HEK293T (cell line): Measurements from ENCODE around the gene MCMBP.
"Not testable (repeated sequence)": the region's sequence is repeated elsewhere in the genome, so short reads cannot be mapped to it uniquely, and the experiment has no call there.

Experiments used
- CTCF ChIA-PET: fragments of 350-600 bp; formaldehyde crosslinking; extraction: SDS; loops from one replicate; lab custom pipeline; 2021; ENCODE audit warnings: antibody characterized with exemption, inconsistent platforms; lab: Yijun Ruan, JAX
- POLR2A ChIA-PET: fragments of 350-600 bp; formaldehyde crosslinking; extraction: SDS; loops from one replicate; lab custom pipeline; 2020; ENCODE audit warnings: antibody characterized with exemption, inconsistent platforms; lab: Yijun Ruan, JAX
- DNase-seq: peaks from one replicate; pipeline ENCODE4 v3.0.0; 2012; ENCODE audit warnings: mixed read lengths; ENCODE audit errors: extremely low spot score
- ARNT ChIP-seq: fragments of 450-650 bp; IDR thresholded peaks from 2 replicates; pipeline ENCODE4 v1.6.1; 2017; ENCODE audit warnings: mild to moderate bottlenecking
- BHLHE40 ChIP-seq: fragments of 450-650 bp; IDR thresholded peaks from 2 replicates; pipeline ENCODE4 v1.6.1; 2016; ENCODE audit warnings: mild to moderate bottlenecking, moderate library complexity, borderline replicate concordance
- CTBP1 ChIP-seq: fragments of 450-650 bp; IDR thresholded peaks from 2 replicates; pipeline ENCODE4 v1.6.1; 2016; ENCODE audit warnings: borderline replicate concordance
- ELF4 ChIP-seq: fragments of 450-650 bp; IDR thresholded peaks from 2 replicates; pipeline ENCODE4 v1.6.1; 2017; ENCODE audit warnings: antibody characterized with exemption
- FOXA1 ChIP-seq: fragments of 450-650 bp; IDR thresholded peaks from 2 replicates; pipeline ENCODE4 v1.6.1; 2016; ENCODE audit warnings: mild to moderate bottlenecking
- FOXK2 ChIP-seq: fragments of 450-650 bp; IDR thresholded peaks from 2 replicates; pipeline ENCODE4 v1.6.1; 2016; ENCODE audit warnings: mild to moderate bottlenecking
- FOXM1 ChIP-seq: fragments of 450-650 bp; IDR thresholded peaks from 2 replicates; pipeline ENCODE4 v1.6.1; 2017; ENCODE audit warnings: mild to moderate bottlenecking, borderline replicate concordance
- HDGF ChIP-seq: fragments of 450-650 bp; IDR thresholded peaks from 2 replicates; pipeline ENCODE4 v1.6.1; 2017; ENCODE audit warnings: antibody characterized with exemption, borderline replicate concordance
- L3MBTL2 ChIP-seq: fragments of 450-650 bp; conservative IDR thresholded peaks from 2 replicates; pipeline ENCODE4 v1.6.1; 2016; ENCODE audit warnings: mild to moderate bottlenecking
- LEF1 ChIP-seq: fragments of 450-650 bp; IDR thresholded peaks from 2 replicates; pipeline ENCODE4 v1.6.1; 2017; ENCODE audit warnings: mild to moderate bottlenecking, borderline replicate concordance
- NFRKB ChIP-seq: fragments of 450-650 bp; IDR thresholded peaks from 2 replicates; pipeline ENCODE4 v1.6.1; 2016; ENCODE audit warnings: mild to moderate bottlenecking, moderate library complexity
- PKNOX1 ChIP-seq: fragments of 450-650 bp; IDR thresholded peaks from 2 replicates; pipeline ENCODE4 v1.6.1; 2016
- SP1 ChIP-seq: fragments of 450-650 bp; IDR thresholded peaks from 2 replicates; pipeline ENCODE4 v1.6.1; 2017
- SUZ12 ChIP-seq: fragments of 450-650 bp; IDR thresholded peaks from 2 replicates; pipeline ENCODE4 v1.6.1; 2016; ENCODE audit warnings: mild to moderate bottlenecking
- TARDBP ChIP-seq: fragments of 450-650 bp; IDR thresholded peaks from 2 replicates; pipeline ENCODE4 v1.6.1; 2016
- ZNF384 ChIP-seq: fragments of 450-650 bp; IDR thresholded peaks from 2 replicates; pipeline ENCODE4 v1.6.1; 2016

The MCMBP gene

GRCh38 chr10:119796039-119796438 is 76.6 kb downstream of the MCMBP start:
- ChIA-PET POLR2A (no interaction called here), CTCF (no interaction called here)
- no peak for TF ChIP-seq L3MBTL2
- no peak for TF ChIP-seq PKNOX1
- TF ChIP-seq ARNT = no peak
- no peak for TF ChIP-seq SUZ12
- TF ChIP-seq TARDBP = no peak
- TF ChIP-seq HDGF = no peak
- TF ChIP-seq ELF4 = no peak
- TF ChIP-seq LEF1 = no peak
- TF ChIP-seq CTBP1 = no peak
- TF ChIP-seq BHLHE40 = no peak
- no peak for TF ChIP-seq ZNF384
- no peak for TF ChIP-seq FOXM1
- TF ChIP-seq SP1 = no peak
- TF ChIP-seq NFRKB = no peak
- TF ChIP-seq FOXK2 = no peak
- no peak for TF ChIP-seq FOXA1
- DNase-seq = no peak

GRCh38 chr10:119795101-119795500 is 77.5 kb downstream of the MCMBP start:
- DNase-seq, POLR2A ChIA-PET, CTCF ChIA-PET: not testable (repeated sequence)

- no peak for TF ChIP-seq TARDBP
- TF ChIP-seq SUZ12 = no peak
- TF ChIP-seq HDGF = no peak
- TF ChIP-seq PKNOX1 = no peak
- no peak for TF ChIP-seq ELF4
- no peak for TF ChIP-seq LEF1
- no peak for TF ChIP-seq ZNF384
- TF ChIP-seq FOXA1 = no peak
- TF ChIP-seq FOXK2 = no peak
- TF ChIP-seq CTBP1 = no peak
- TF ChIP-seq ARNT = no peak
- TF ChIP-seq NFRKB = no peak
- no peak for TF ChIP-seq FOXM1
- no peak for TF ChIP-seq BHLHE40
- CTCF ChIA-PET = no interaction called here
- POLR2A ChIA-PET = no interaction called here
- peak; percentile 38 for DNase-seq
Measured at GRCh38 chr10:119786117-119786769, 86.4 kb downstream of the MCMBP start.

GRCh38 chr10:119784340-119785067 is 88.1 kb downstream of the MCMBP start:
- POLR2A ChIA-PET = no interaction called here
- DNase-seq = no peak
- no peak for TF ChIP-seq SP1
- no peak for TF ChIP-seq BHLHE40
- CTCF ChIA-PET = no interaction called here

GRCh38 chr10:119783665-119784027 is 89.0 kb downstream of the MCMBP start:
- ChIA-PET CTCF (no interaction called here), POLR2A (no interaction called here)
- TF ChIP-seq FOXM1 = no peak
- TF ChIP-seq BHLHE40 = no peak
- TF ChIP-seq ELF4 = no peak
- TF ChIP-seq FOXK2 = no peak
- no peak for TF ChIP-seq LEF1
- TF ChIP-seq CTBP1 = no peak
- TF ChIP-seq HDGF = no peak
- TF ChIP-seq ZNF384 = no peak
- TF ChIP-seq SP1 = no peak
- TF ChIP-seq ARNT = no peak
- no peak for DNase-seq

- CTCF ChIA-PET = no interaction called here
Measured at GRCh38 chr10:119782981-119783664, 89.5 kb downstream of the MCMBP start.

More at GRCh38 chr10:119782981-119783664, 89.5 kb downstream of the MCMBP start:
- POLR2A ChIA-PET = no interaction called here
- no peak for TF ChIP-seq BHLHE40
- TF ChIP-seq FOXM1 = no peak
- no peak for TF ChIP-seq LEF1
- no peak for TF ChIP-seq SP1
- no peak for TF ChIP-seq CTBP1
- no peak for TF ChIP-seq L3MBTL2
- no peak for TF ChIP-seq FOXA1
- TF ChIP-seq HDGF = no peak
- TF ChIP-seq NFRKB = no peak
- no peak for TF ChIP-seq TARDBP
- TF ChIP-seq FOXK2 = no peak
- TF ChIP-seq ELF4 = no peak
- TF ChIP-seq SUZ12 = no peak
- TF ChIP-seq ZNF384 = no peak
- no peak for TF ChIP-seq ARNT
- no peak for TF ChIP-seq PKNOX1
- DNase-seq = no peak
